ENCODE data around the gene PGAP1.

Gene PGAP1

GRCh38 chr2:196926562-196927375 is at the start of gene PGAP1:
Gene PGAP1 (minus strand): TSS chr2:196926707. CDS start chr2:196926616, 91 bp downstream.
- TF ChIP-seq GATA2 (IDR thresholded peaks at IDR 0.05; ENCODE audit: low read depth, low read length) (no peak), GATA3 (IDR thresholded peaks at IDR 0.05; ENCODE audit: low read depth, low read length) (no peak)

DNA sequence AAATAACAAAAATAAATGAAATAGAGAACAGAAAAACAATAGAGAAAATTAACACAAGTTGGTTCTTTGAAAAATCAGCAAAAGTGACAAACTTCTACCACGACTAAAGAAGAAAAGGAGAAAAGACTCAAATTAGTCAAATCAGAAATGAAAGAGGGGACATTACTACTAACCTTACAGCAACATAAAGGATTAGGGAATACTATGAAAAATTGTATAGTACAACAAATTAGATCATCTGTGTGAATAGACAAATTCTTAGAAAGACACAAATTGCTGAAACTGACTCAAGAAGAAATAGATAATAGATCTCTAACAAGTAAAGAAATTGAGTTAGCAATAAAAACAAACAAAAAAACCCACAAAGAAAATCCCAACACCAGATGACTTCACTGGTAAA is 48.5 kb upstream of the PGAP1 start:
- no peak for TF ChIP-seq GATA3 (IDR thresholded peaks at IDR 0.05; ENCODE audit: low read depth, low read length)
- TF ChIP-seq GATA2 (IDR thresholded peaks at IDR 0.05; ENCODE audit: low read depth, low read length), result no peak

- TF ChIP-seq GATA3 (IDR thresholded peaks at IDR 0.05; ENCODE audit: low read depth, low read length), result no peak
- no peak for TF ChIP-seq GATA2 (IDR thresholded peaks at IDR 0.05; ENCODE audit: low read depth, low read length)
Measured at GRCh38 chr2:196971574-196972279, 45.2 kb upstream of the PGAP1 start.

GRCh38 chr2:196970099-196970498 is 43.6 kb upstream of the PGAP1 start:
- TF ChIP-seq GATA3 (IDR thresholded peaks at IDR 0.05; ENCODE audit: low read depth, low read length) (no peak), GATA2 (IDR thresholded peaks at IDR 0.05; ENCODE audit: low read depth, low read length) (no peak)

DNA sequence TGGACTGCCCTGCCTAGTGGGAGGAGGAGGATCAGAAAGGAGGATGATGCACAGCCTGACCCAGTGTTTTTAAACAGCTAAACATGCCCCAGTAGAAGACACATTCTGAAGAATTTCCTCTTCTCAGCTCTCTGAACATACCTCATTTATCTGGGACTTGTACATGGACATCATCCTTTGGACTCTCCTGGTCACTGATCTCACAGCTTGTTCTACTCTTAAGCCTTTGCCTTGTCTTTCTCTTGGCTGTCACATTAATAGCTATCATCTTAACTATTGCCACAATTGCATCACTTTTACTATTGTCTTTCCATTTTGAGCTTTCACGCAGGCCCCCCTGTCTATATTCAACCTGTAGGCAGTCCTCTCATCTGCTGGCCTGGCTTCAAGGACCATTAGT is 42.0 kb upstream of the PGAP1 start:
- TF ChIP-seq GATA3 (IDR thresholded peaks at IDR 0.05; ENCODE audit: low read depth, low read length), result no peak
- TF ChIP-seq GATA2 (IDR thresholded peaks at IDR 0.05; ENCODE audit: low read depth, low read length), result no peak

- TF ChIP-seq GATA2 (IDR thresholded peaks at IDR 0.05; ENCODE audit: low read depth, low read length) (no peak), GATA3 (IDR thresholded peaks at IDR 0.05; ENCODE audit: low read depth, low read length) (no peak)
Measured at GRCh38 chr2:196967775-196968174, 41.3 kb upstream of the PGAP1 start.

GRCh38 chr2:196967116-196967515 is 40.6 kb upstream of the PGAP1 start:
- no peak for TF ChIP-seq GATA3 (IDR thresholded peaks at IDR 0.05; ENCODE audit: low read depth, low read length)
- no peak for TF ChIP-seq GATA2 (IDR thresholded peaks at IDR 0.05; ENCODE audit: low read depth, low read length)

GRCh38 chr2:196966061-196966460 is 39.6 kb upstream of the PGAP1 start:
- no peak for TF ChIP-seq GATA2 (IDR thresholded peaks at IDR 0.05; ENCODE audit: low read depth, low read length)
- no peak for TF ChIP-seq GATA3 (IDR thresholded peaks at IDR 0.05; ENCODE audit: low read depth, low read length)

DNA sequence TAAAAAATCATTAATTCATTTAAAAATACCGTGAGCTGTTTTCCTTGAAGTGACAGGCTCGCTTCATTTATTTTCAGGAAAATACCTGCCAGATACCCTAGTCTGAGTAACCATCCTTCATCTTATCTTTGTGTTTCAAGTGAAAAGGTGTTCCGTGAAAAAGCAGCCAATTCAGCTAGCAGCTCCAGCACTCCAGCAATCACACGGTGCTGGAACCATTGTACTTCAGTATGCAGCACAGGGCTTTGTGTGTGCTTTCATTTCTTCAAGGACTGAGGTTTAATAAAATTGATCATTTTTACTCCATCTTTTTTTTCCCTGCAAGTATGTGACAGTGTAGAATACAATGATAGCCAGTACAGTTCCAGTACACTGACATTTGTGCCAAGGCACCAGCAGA is 39.1 kb upstream of the PGAP1 start:
- no peak for TF ChIP-seq GATA3 (IDR thresholded peaks at IDR 0.05; ENCODE audit: low read depth, low read length)
- no peak for TF ChIP-seq GATA2 (IDR thresholded peaks at IDR 0.05; ENCODE audit: low read depth, low read length)

GRCh38 chr2:196963961-196964360 is 37.5 kb upstream of the PGAP1 start:
- TF ChIP-seq GATA3 (IDR thresholded peaks at IDR 0.05; ENCODE audit: low read depth, low read length) (no peak), GATA2 (IDR thresholded peaks at IDR 0.05; ENCODE audit: low read depth, low read length) (no peak)

DNA sequence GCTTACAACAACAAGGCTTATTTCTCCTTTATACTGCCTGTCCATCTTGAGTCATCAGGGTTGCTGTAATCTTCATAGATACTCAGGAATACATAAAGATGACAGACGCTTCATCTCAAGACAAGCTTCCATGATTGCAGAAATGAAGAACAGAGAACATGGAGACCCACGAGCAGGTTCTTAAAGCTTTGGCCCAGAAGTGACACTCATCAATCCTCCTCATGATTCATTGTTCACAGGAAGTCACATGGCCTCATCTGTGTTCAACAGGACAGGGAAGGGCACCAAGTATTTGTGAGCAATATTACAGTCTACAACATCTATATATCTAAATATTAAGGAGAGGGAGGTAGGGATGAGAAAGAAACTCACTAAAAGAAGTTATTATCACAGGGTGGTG is 36.5 kb upstream of the PGAP1 start:
- no peak for TF ChIP-seq GATA2 (IDR thresholded peaks at IDR 0.05; ENCODE audit: low read depth, low read length)
- no peak for TF ChIP-seq GATA3 (IDR thresholded peaks at IDR 0.05; ENCODE audit: low read depth, low read length)

DNA sequence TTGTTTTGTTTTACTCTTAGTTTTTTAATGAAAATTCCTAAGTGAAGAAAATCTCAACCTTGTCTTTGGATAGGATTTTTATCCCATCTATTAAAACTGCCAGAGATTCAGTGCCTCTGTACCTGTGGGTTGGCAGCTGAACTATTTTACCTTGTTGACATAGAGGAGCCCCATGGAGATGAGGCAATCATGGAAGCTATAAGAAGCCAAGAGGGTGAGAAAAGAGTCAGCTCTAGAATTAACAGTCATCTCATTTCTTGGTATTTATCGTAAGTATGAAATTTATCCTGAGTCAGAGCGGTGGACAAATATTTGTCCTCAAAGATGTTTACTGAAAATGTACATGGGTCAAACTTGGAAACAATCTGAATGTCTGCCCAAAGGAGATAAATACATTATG is 35.8 kb upstream of the PGAP1 start:
- no peak for TF ChIP-seq GATA2 (IDR thresholded peaks at IDR 0.05; ENCODE audit: low read depth, low read length)
- no peak for TF ChIP-seq GATA3 (IDR thresholded peaks at IDR 0.05; ENCODE audit: low read depth, low read length)

DNA sequence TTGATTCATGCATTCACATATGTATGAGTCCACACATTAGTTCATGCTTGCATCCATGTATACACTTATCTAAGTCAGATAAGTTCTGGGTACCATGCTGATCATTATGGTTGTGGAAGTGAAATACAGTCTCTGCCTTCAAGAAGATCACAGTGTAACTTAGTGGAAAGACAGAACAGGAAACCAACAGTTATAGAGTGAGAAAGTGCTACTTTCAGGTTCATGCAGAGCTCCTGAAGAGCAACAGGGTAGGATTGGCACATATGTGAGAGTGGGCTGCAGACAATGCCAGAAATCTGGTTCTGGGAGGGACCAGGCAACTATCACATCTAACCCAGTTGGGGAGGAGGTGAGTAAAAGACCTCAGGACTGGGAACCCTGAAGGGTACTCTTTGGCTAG is 35.4 kb upstream of the PGAP1 start:
- no peak for TF ChIP-seq GATA2 (IDR thresholded peaks at IDR 0.05; ENCODE audit: low read depth, low read length)
- no peak for TF ChIP-seq GATA3 (IDR thresholded peaks at IDR 0.05; ENCODE audit: low read depth, low read length)

DNA sequence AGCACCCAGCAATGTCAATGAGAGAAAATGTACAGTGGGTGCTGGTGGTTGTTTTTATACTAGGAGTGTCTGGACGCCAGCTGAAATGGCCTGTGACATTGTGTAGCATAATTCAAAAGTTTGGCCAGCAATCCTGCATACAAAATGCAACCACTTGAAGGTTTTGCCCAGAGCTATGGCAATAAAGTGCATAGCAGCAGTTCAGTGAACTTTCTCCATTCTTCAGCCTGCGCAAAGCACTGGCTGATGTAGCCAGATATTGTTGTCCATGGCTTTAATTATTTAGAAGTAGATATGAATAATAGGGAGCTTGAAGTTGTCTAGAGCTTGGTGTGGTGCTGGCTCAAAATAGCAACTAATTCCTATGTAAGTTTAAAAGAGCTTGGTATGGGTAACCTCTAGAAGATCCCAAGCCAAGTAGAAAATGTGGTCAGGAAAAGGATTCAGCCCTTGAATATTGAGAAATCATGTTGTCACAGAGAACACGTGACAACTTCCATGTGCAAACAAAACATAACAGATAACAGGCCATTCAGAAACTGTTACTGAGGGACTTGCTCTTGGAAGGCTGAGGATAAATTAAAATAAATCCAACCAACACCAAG is 33.3 kb upstream of the PGAP1 start:
- TF ChIP-seq GATA3 (IDR thresholded peaks at IDR 0.05; ENCODE audit: low read depth, low read length) (no peak), GATA2 (IDR thresholded peaks at IDR 0.05; ENCODE audit: low read depth, low read length) (no peak)

- TF ChIP-seq GATA2 (IDR thresholded peaks at IDR 0.05; ENCODE audit: low read depth, low read length), result no peak
- no peak for TF ChIP-seq GATA3 (IDR thresholded peaks at IDR 0.05; ENCODE audit: low read depth, low read length)
Measured at GRCh38 chr2:196959281-196959680, 32.8 kb upstream of the PGAP1 start.
